ENCODE data around the gene PMVK.
A peak's percentile ranks its signal among the peaks of the same experiment; 100 is the strongest.
"Not testable (repeated sequence)": the region's sequence is repeated elsewhere in the genome, so short reads cannot be mapped to it uniquely, and the experiment has no call there.

The PMVK gene

DNA sequence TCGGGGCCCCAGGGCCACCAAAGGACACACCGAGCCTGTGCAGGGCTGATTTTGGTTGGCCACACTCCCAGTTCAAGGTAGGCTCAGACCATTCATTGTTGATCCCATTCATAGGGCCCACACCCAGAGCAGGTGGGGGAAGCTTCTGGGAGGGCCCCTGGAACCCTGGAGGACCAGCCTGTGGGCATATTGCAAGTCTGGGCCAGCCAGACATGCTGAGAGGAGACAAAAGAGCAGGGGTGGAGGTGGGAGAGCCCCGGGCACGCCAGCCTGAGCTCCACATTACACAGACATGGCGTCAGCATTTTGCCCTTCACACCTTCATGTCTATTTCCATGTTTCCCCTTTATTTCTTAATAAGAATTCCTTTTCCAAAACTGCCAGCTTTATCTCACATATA, 25.7 kb downstream of the PMVK start:
- no CpG with 5 or more reads among the region's 5 CpGs for WGBS (ENCODE audit: extremely low coverage, insufficient coverage, low lambda C conversion rate)
- no peak overlapping the region for H3K4me3 ChIP-seq (ENCODE audit: low read length)
- H3K23ac ChIP-seq (ENCODE audit: low read length) = no peak overlapping the region
- no peak overlapping the region for H2BK5ac ChIP-seq (ENCODE audit: low read length)
- H3K4ac ChIP-seq (ENCODE audit: low read depth, low read length) = no peak overlapping the region
- no peak overlapping the region for H3K56ac ChIP-seq (ENCODE audit: low read length)
- H3K27ac ChIP-seq (ENCODE audit: low read depth, low read length) = no peak overlapping the region
- H3K79me2 ChIP-seq (ENCODE audit: control insufficient read depth, insufficient read depth, low read length) = no peaks in the 10 kb centered on the region
- no peaks in the 10 kb centered on the region for H3K4me1 ChIP-seq (ENCODE audit: control insufficient read depth, low read depth, low read length)
- H3K4me2 ChIP-seq (ENCODE audit: low read length) = no peak overlapping the region
- no peaks in the 10 kb centered on the region for H3K27me3 ChIP-seq (ENCODE audit: insufficient read depth, low read length, poor library complexity)
- no peak for DNase-seq
- H2BK15ac ChIP-seq (replicated peaks; ENCODE audit: low read depth) = no peak overlapping the region
- no peak overlapping the region for H2AK5ac ChIP-seq (ENCODE audit: low read length)
- no peak overlapping the region for H2BK120ac ChIP-seq (ENCODE audit: low read depth, low read length)
- no peaks in the 10 kb centered on the region for H3K79me1 ChIP-seq (ENCODE audit: low read length)
- H3K36me3 ChIP-seq (ENCODE audit: control insufficient read depth, insufficient read depth, low read length) = no peaks in the 10 kb centered on the region
- no peak overlapping the region for H3K9ac ChIP-seq (ENCODE audit: low read length)
- no peak overlapping the region for H3K18ac ChIP-seq (ENCODE audit: low read length)
- no peak overlapping the region for H4K8ac ChIP-seq (ENCODE audit: low read depth, low read length)
- H4K5ac ChIP-seq (ENCODE audit: low read length) = no peak overlapping the region

DNA sequence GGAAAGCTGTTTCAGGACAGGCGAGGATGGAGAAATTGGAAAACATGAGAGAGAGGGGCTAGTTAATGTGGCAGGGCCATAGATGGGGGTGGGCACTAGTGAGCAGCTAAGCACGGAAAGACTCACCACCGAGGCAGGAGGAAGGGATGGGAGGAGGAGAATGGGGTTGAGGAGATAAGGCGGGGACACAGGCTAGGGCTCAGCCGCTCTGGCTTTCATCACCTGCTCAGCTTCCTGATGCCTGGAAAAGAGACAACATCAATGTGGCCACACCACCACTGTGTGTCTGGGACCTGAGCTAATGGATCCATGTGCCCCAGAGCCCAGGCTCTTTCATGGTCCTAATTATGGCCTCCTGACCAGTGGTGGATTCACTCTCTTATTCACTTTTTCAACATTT, 27.6 kb downstream of the PMVK start:
- H3K4me2 ChIP-seq (ENCODE audit: low read length) = no peak overlapping the region
- no peaks in the 10 kb centered on the region for H3K79me2 ChIP-seq (ENCODE audit: control insufficient read depth, insufficient read depth, low read length)
- no peak overlapping the region for H3K23ac ChIP-seq (ENCODE audit: low read length)
- no peak overlapping the region for H2AK5ac ChIP-seq (ENCODE audit: low read length)
- H3K18ac ChIP-seq (ENCODE audit: low read length) = no peak overlapping the region
- no peak overlapping the region for H3K9ac ChIP-seq (ENCODE audit: low read length)
- no peak overlapping the region for H2BK5ac ChIP-seq (ENCODE audit: low read length)
- no peak for DNase-seq
- H2BK15ac ChIP-seq (replicated peaks; ENCODE audit: low read depth) = no peak overlapping the region
- no peak overlapping the region for H2BK120ac ChIP-seq (ENCODE audit: low read depth, low read length)
- H3K36me3 ChIP-seq (ENCODE audit: control insufficient read depth, insufficient read depth, low read length) = no peaks in the 10 kb centered on the region
- no peak overlapping the region for H3K4ac ChIP-seq (ENCODE audit: low read depth, low read length)
- H3K27ac ChIP-seq (ENCODE audit: low read depth, low read length) = no peak overlapping the region
- H3K79me1 ChIP-seq (ENCODE audit: low read length) = no peaks in the 10 kb centered on the region
- no peak overlapping the region for H3K4me3 ChIP-seq (ENCODE audit: low read length)
- no peaks in the 10 kb centered on the region for H3K4me1 ChIP-seq (ENCODE audit: control insufficient read depth, low read depth, low read length)
- H3K56ac ChIP-seq (ENCODE audit: low read length) = no peak overlapping the region
- H4K5ac ChIP-seq (ENCODE audit: low read length) = no peak overlapping the region
- H3K27me3 ChIP-seq (ENCODE audit: insufficient read depth, low read length, poor library complexity) = no peaks in the 10 kb centered on the region
- WGBS (ENCODE audit: extremely low coverage, insufficient coverage, low lambda C conversion rate) = no CpG with 5 or more reads among the region's 5 CpGs
- H4K8ac ChIP-seq (ENCODE audit: low read depth, low read length) = no peak overlapping the region

DNA sequence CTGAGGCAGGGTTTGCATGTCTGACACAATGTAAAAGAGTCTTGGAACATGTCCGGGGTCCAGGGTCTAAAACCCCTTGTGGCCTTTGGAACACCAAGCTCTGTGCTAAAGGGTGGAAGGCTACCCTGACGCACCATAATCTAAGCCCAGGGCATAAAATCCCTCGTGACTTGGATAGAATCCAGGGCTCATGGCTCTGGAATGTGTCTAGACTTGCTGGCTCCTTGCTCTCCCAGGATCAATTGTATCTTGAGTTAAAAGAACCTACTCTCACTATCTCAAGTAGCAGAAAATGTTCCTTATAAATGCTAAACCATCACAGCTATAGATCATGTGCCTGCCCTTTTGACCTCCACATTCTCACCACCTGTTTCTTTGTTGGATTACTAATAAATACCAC, 28.4 kb downstream of the PMVK start:
- not testable (repeated sequence) for H3K4ac ChIP-seq (ENCODE audit: low read depth, low read length); H3K4me3 ChIP-seq (ENCODE audit: low read length); DNase-seq; H2AK5ac ChIP-seq (ENCODE audit: low read length); H2BK15ac ChIP-seq (replicated peaks; ENCODE audit: low read depth); H3K79me1 ChIP-seq (ENCODE audit: low read length); H2BK5ac ChIP-seq (ENCODE audit: low read length); H3K27me3 ChIP-seq (ENCODE audit: insufficient read depth, low read length, poor library complexity); H2BK120ac ChIP-seq (ENCODE audit: low read depth, low read length); H3K23ac ChIP-seq (ENCODE audit: low read length); H3K27ac ChIP-seq (ENCODE audit: low read depth, low read length); H3K36me3 ChIP-seq (ENCODE audit: control insufficient read depth, insufficient read depth, low read length); H4K5ac ChIP-seq (ENCODE audit: low read length); H3K4me2 ChIP-seq (ENCODE audit: low read length); H3K9ac ChIP-seq (ENCODE audit: low read length); H3K4me1 ChIP-seq (ENCODE audit: control insufficient read depth, low read depth, low read length); H4K8ac ChIP-seq (ENCODE audit: low read depth, low read length); H3K18ac ChIP-seq (ENCODE audit: low read length); H3K56ac ChIP-seq (ENCODE audit: low read length); H3K79me2 ChIP-seq (ENCODE audit: control insufficient read depth, insufficient read depth, low read length)
- no CpG with 5 or more reads among the region's 3 CpGs for WGBS (ENCODE audit: extremely low coverage, insufficient coverage, low lambda C conversion rate)

DNA sequence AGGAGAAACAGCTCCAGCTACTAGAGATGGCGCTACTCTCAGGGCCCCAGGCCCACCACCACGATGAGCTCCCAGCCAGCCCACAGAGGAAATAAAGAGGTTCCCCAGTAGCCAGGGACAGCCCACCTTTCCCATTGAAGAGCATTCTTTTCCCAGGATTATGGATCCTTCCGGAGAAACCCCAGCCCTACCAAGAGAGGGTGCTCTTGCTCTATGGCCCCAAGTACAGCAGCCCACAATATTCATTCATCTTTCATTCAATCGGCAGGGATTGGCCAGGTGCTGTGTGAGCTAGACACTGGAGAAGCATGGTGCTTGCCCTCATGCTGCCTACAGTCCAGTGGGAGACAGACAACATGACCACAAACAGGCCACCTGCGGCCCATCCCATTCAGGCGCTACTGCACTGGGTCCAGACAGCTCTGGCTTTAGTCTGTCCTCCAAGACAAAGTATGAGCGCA, 29.9 kb downstream of the PMVK start:
- no peak overlapping the region for H4K5ac ChIP-seq (ENCODE audit: low read length)
- H3K4me3 ChIP-seq (ENCODE audit: low read length) = no peak overlapping the region
- H3K9ac ChIP-seq (ENCODE audit: low read length) = no peak overlapping the region
- no peak overlapping the region for H2BK120ac ChIP-seq (ENCODE audit: low read depth, low read length)
- H2AK5ac ChIP-seq (ENCODE audit: low read length) = no peak overlapping the region
- no peaks in the 10 kb centered on the region for H3K27me3 ChIP-seq (ENCODE audit: insufficient read depth, low read length, poor library complexity)
- no peak overlapping the region for H3K4me2 ChIP-seq (ENCODE audit: low read length)
- H3K27ac ChIP-seq (ENCODE audit: low read depth, low read length) = no peak overlapping the region
- H3K36me3 ChIP-seq (ENCODE audit: control insufficient read depth, insufficient read depth, low read length) = no peaks in the 10 kb centered on the region
- no peaks in the 10 kb centered on the region for H3K79me2 ChIP-seq (ENCODE audit: control insufficient read depth, insufficient read depth, low read length)
- H2BK15ac ChIP-seq (replicated peaks; ENCODE audit: low read depth) = no peak overlapping the region
- DNase-seq = peak; percentile 43
- H3K23ac ChIP-seq (ENCODE audit: low read length) = no peak overlapping the region
- H3K4ac ChIP-seq (ENCODE audit: low read depth, low read length) = no peak overlapping the region
- no peak overlapping the region for H3K18ac ChIP-seq (ENCODE audit: low read length)
- H3K56ac ChIP-seq (ENCODE audit: low read length) = no peak overlapping the region
- H3K4me1 ChIP-seq (ENCODE audit: control insufficient read depth, low read depth, low read length) = no peaks in the 10 kb centered on the region
- no CpG with 5 or more reads among the region's 7 CpGs for WGBS (ENCODE audit: extremely low coverage, insufficient coverage, low lambda C conversion rate)
- H3K79me1 ChIP-seq (ENCODE audit: low read length) = no peaks in the 10 kb centered on the region
- no peak overlapping the region for H2BK5ac ChIP-seq (ENCODE audit: low read length)
- H4K8ac ChIP-seq (ENCODE audit: low read depth, low read length) = no peak overlapping the region

DNA sequence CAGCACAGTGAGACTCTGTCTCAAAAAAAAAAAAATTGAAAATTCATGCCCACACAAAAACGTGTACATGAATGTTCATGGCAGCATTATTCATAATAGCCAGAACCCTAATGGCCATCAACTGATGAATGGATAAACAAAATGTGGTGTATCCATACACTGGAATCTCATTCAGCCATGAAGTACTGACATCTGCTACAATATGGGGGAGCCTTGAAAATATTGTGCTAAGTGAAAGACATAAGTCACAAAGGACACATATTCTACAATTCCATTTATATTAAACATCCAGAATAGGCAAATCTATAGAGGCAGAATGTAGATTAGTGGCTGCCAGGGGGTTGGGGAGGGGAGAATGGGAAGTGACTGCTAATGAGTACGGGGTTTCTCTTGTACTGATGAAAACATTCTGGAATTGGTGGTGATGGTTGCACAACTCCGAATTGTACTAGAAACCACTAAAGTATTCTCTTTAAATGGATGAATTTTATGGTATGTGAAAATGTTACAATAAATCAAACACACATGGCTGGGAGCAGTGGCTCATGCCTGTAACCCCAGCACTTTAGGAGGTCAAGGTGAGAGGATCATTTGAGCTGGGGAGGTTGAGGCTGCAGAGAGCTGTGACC, 33.5 kb downstream of the PMVK start:
- no peaks in the 10 kb centered on the region for H3K4me1 ChIP-seq (ENCODE audit: control insufficient read depth, low read depth, low read length)
- H3K4me2 ChIP-seq (ENCODE audit: low read length) = no peak overlapping the region
- DNase-seq = no peak
- no peaks in the 10 kb centered on the region for H3K79me1 ChIP-seq (ENCODE audit: low read length)
- no peak overlapping the region for H3K4ac ChIP-seq (ENCODE audit: low read depth, low read length)
- no peak overlapping the region for H2BK15ac ChIP-seq (replicated peaks; ENCODE audit: low read depth)
- WGBS (ENCODE audit: extremely low coverage, insufficient coverage, low lambda C conversion rate) = no CpG with 5 or more reads among the region's 3 CpGs
- H2AK5ac ChIP-seq (ENCODE audit: low read length) = no peak overlapping the region
- no peak overlapping the region for H3K18ac ChIP-seq (ENCODE audit: low read length)
- no peak overlapping the region for H3K56ac ChIP-seq (ENCODE audit: low read length)
- no peak overlapping the region for H3K9ac ChIP-seq (ENCODE audit: low read length)
- no peak overlapping the region for H3K23ac ChIP-seq (ENCODE audit: low read length)
- no peak overlapping the region for H3K27ac ChIP-seq (ENCODE audit: low read depth, low read length)
- H3K27me3 ChIP-seq (ENCODE audit: insufficient read depth, low read length, poor library complexity) = no peaks in the 10 kb centered on the region
- H3K4me3 ChIP-seq (ENCODE audit: low read length) = no peak overlapping the region
- H2BK5ac ChIP-seq (ENCODE audit: low read length) = no peak overlapping the region
- H4K5ac ChIP-seq (ENCODE audit: low read length) = no peak overlapping the region
- no peak overlapping the region for H2BK120ac ChIP-seq (ENCODE audit: low read depth, low read length)
- H3K79me2 ChIP-seq (ENCODE audit: control insufficient read depth, insufficient read depth, low read length) = no peaks in the 10 kb centered on the region
- no peak overlapping the region for H4K8ac ChIP-seq (ENCODE audit: low read depth, low read length)
- H3K36me3 ChIP-seq (ENCODE audit: control insufficient read depth, insufficient read depth, low read length) = no peaks in the 10 kb centered on the region

DNA sequence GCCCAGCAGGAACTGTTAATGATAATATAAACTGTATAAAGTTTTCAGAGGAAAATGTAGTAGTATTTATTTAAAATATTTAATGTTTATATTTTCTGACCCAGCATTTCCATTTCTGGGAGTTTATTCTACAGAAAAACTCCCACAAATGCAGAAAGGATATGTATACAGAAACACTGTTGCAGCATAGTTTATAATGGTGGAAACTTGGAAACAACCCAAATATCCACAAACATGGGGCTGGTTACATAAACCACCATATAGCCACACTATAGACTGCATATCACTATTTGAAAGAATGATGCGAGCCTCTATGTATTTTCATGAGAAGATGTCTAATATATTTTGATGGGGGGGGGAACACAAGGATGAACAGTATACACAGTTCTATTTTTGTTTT, 34.9 kb downstream of the PMVK start:
- Histone ChIP-seq H3K27ac (ENCODE audit: low read depth, low read length) (no peak overlapping the region), H3K4ac (ENCODE audit: low read depth, low read length) (no peak overlapping the region), H3K4me2 (ENCODE audit: low read length) (no peak overlapping the region), H3K56ac (ENCODE audit: low read length) (no peak overlapping the region), H3K79me2 (ENCODE audit: control insufficient read depth, insufficient read depth, low read length) (no peaks in the 10 kb centered on the region), H4K8ac (ENCODE audit: low read depth, low read length) (no peak overlapping the region), H2BK15ac (replicated peaks; ENCODE audit: low read depth) (no peak overlapping the region), H3K23ac (ENCODE audit: low read length) (no peak overlapping the region), H3K36me3 (ENCODE audit: control insufficient read depth, insufficient read depth, low read length) (no peaks in the 10 kb centered on the region), H3K4me1 (ENCODE audit: control insufficient read depth, low read depth, low read length) (no peaks in the 10 kb centered on the region), H2BK120ac (ENCODE audit: low read depth, low read length) (no peak overlapping the region), H3K27me3 (ENCODE audit: insufficient read depth, low read length, poor library complexity) (no peaks in the 10 kb centered on the region), H3K18ac (ENCODE audit: low read length) (no peak overlapping the region), H2AK5ac (ENCODE audit: low read length) (no peak overlapping the region), H2BK5ac (ENCODE audit: low read length) (no peak overlapping the region), H3K79me1 (ENCODE audit: low read length) (no peaks in the 10 kb centered on the region), H3K4me3 (ENCODE audit: low read length) (no peak overlapping the region), H4K5ac (ENCODE audit: low read length) (no peak overlapping the region), H3K9ac (ENCODE audit: low read length) (no peak overlapping the region)
- DNase-seq = no peak
- no CpG with 5 or more reads among the region's 1 CpG for WGBS (ENCODE audit: extremely low coverage, insufficient coverage, low lambda C conversion rate)
